Esophagus muscularis mucosa (tissue), 4 donors: ENCODE results near the gene SYPL2.

Experiments used
- EP300 ChIP-seq: sonication (generic); formaldehyde crosslinking; IDR thresholded peaks from one replicate; pipeline ENCODE4 v1.6.1; 2017; ENCODE audit warnings: antibody characterized with exemption
- POLR2A ChIP-seq: fragments of 450-650 bp; IDR thresholded peaks from one replicate; pipeline ENCODE4 v1.6.1; 2017; ENCODE audit warnings: antibody characterized with exemption, moderate library complexity, mild to moderate bottlenecking, low read depth
- POLR2AphosphoS5 ChIP-seq, 2 donors: sonication (generic); formaldehyde crosslinking; IDR thresholded peaks; one replicate each; pipeline ENCODE4 v1.6.1; 2017; ENCODE audit warnings: antibody characterized with exemption in 2 of 2
- TF ChIP-seq, protein P1 (sequence below), 3 experiments: fragments of 200-600 bp in 2 of 3; fragments of 450-650 bp in 1 of 3; sonication (generic) in 2 of 3; IDR thresholded peaks; one replicate each; pipeline ENCODE4 v1.5.1; 2017 to 2019; ENCODE audit warnings: antibody characterized with exemption in 3 of 3, mild to moderate bottlenecking in 2 of 3, moderate library complexity in 1 of 3

DNA sequence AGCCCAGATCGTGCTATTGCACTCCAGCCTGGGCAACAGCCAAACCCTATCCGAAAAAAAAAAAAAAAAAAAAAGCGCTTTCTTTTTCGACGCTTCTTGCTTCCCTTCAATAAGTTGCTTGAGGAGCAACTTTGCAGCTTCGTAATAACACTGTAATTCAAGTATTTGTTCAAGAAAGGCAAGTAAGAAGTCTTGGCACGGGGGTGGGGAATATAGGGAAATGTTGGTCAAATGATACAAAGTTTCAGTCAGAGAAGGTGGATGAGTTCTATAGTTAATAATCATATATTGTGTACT, 39.2 kb upstream of the SYPL2 start:
- no peak for TF ChIP-seq POLR2A
- TF ChIP-seq, protein P1, sequence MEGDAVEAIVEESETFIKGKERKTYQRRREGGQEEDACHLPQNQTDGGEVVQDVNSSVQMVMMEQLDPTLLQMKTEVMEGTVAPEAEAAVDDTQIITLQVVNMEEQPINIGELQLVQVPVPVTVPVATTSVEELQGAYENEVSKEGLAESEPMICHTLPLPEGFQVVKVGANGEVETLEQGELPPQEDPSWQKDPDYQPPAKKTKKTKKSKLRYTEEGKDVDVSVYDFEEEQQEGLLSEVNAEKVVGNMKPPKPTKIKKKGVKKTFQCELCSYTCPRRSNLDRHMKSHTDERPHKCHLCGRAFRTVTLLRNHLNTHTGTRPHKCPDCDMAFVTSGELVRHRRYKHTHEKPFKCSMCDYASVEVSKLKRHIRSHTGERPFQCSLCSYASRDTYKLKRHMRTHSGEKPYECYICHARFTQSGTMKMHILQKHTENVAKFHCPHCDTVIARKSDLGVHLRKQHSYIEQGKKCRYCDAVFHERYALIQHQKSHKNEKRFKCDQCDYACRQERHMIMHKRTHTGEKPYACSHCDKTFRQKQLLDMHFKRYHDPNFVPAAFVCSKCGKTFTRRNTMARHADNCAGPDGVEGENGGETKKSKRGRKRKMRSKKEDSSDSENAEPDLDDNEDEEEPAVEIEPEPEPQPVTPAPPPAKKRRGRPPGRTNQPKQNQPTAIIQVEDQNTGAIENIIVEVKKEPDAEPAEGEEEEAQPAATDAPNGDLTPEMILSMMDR (IDR thresholded peaks at IDR 0.05): no peak
- no peak for TF ChIP-seq POLR2AphosphoS5 (IDR thresholded peaks at IDR 0.05)
- no peak for TF ChIP-seq EP300
